CD14-positive monocyte (primary cell): ENCODE results near the gene COL27A1. TPM values are rescaled to one million over a fixed set of nuclear protein-coding genes. Genes with fewer than 3 reads are reported as not detected.

Source experiments
- DNase-seq, 3 donors: peaks; one replicate each; pipeline ENCODE4 v3.0.0-alpha.2; 2011 to 2022
- H2AFZ ChIP-seq: 2 replicates; pipeline ENCODE4 v1.6.0; 2012; ENCODE audit warnings: mild to moderate bottlenecking, low read depth, low read length, inconsistent platforms; ENCODE audit not compliant: insufficient read depth, poor library complexity, severe bottlenecking
- H3K27ac ChIP-seq, 2 donors: 1 replicate in 1 of 2; 2 replicates in 1 of 2; pipeline ENCODE4 v1.5.1; 2012 to 2013; ENCODE audit warnings: low read length in 2 of 2, control low read depth in 1 of 2, inconsistent platforms in 1 of 2, low read depth in 1 of 2, mild to moderate bottlenecking in 1 of 2
- H3K27me3 ChIP-seq, 2 donors: one replicate each; pipeline versions ENCODE4 v1.6.0 to v1.6.1; 2011 to 2013; ENCODE audit warnings: low read length in 2 of 2; ENCODE audit not compliant: control insufficient read depth in 2 of 2, insufficient read depth in 2 of 2
- H3K36me3 ChIP-seq, 2 donors: replicated peaks in 1 of 2; 1 replicate in 1 of 2; 2 replicates in 1 of 2; pipeline versions ENCODE4 v1.5.1 to v1.6.1; 2012 to 2013; ENCODE audit warnings: low read length in 2 of 2, control low read depth in 1 of 2, inconsistent platforms in 1 of 2, mild to moderate bottlenecking in 1 of 2; ENCODE audit not compliant: insufficient read depth in 2 of 2, control insufficient read depth in 1 of 2
- H3K4me1 ChIP-seq, 2 donors: 1 replicate in 1 of 2; 2 replicates in 1 of 2; pipeline versions ENCODE4 v1.5.1 to v1.6.1; 2012 to 2013; ENCODE audit warnings: low read length in 2 of 2, control low read depth in 1 of 2, inconsistent platforms in 1 of 2, mild to moderate bottlenecking in 1 of 2, moderate library complexity in 1 of 2; ENCODE audit not compliant: insufficient read depth in 2 of 2, control insufficient read depth in 1 of 2
- H3K4me2 ChIP-seq: replicated peaks from 2 replicates; pipeline ENCODE3; 2012; ENCODE audit warnings: low read length, moderate library complexity, mild to moderate bottlenecking; ENCODE audit not compliant: poor library complexity, severe bottlenecking; ENCODE audit errors: extremely low read depth
- H3K4me3 ChIP-seq, 3 experiments: fragments of 200-600 bp in 1 of 3; sonication (generic) in 1 of 3; replicated peaks in 1 of 3; 1 replicate in 2 of 3; 2 replicates in 1 of 3; pipeline ENCODE4 v1.5.1; 2011 to 2013; ENCODE audit warnings: low read length in 3 of 3, mild to moderate bottlenecking in 3 of 3, control low read depth in 2 of 3, low read depth in 2 of 3, inconsistent platforms in 1 of 3, moderate library complexity in 1 of 3
- H3K79me2 ChIP-seq: 2 replicates; pipeline ENCODE4 v1.6.0; 2012; ENCODE audit warnings: mild to moderate bottlenecking, control low read depth, inconsistent platforms, low read length, moderate library complexity; ENCODE audit not compliant: insufficient read depth
- H3K9ac ChIP-seq: 2 replicates; pipeline ENCODE4 v1.6.0; 2017; ENCODE audit warnings: low read length, mild to moderate bottlenecking; ENCODE audit not compliant: insufficient read depth, poor library complexity, severe bottlenecking
- H3K9me3 ChIP-seq, 2 donors: replicated peaks in 1 of 2; 1 replicate in 1 of 2; 2 replicates in 1 of 2; pipeline versions ENCODE4 v1.5.1 to v1.6.1; 2012 to 2013; ENCODE audit warnings: low read length in 2 of 2, control low read depth in 1 of 2; ENCODE audit not compliant: control insufficient read depth in 1 of 2, insufficient read depth in 1 of 2
- H4K20me1 ChIP-seq: 2 replicates; pipeline ENCODE4 v1.6.0; 2012; ENCODE audit warnings: mild to moderate bottlenecking, low read length, control low read depth, moderate library complexity; ENCODE audit not compliant: insufficient read depth
- H3K27ac Mint-ChIP-seq, 7 donors: one replicate each; pipeline ENCODE4 v1.8.0; 2020; ENCODE audit warnings: mild to moderate bottlenecking in 7 of 7, mixed read lengths in 7 of 7, moderate library complexity in 6 of 7, inconsistent platforms in 2 of 7
- H3K27me3 Mint-ChIP-seq, 3 donors: one replicate each; pipeline ENCODE4 v1.8.0; 2021 to 2022; ENCODE audit warnings: low read depth in 3 of 3, mild to moderate bottlenecking in 3 of 3, mixed read lengths in 3 of 3, moderate library complexity in 3 of 3, inconsistent platforms in 1 of 3
- H3K36me3 Mint-ChIP-seq, 2 donors: one replicate each; pipeline ENCODE4 v1.8.0; 2020; ENCODE audit warnings: mixed read lengths in 2 of 2, inconsistent platforms in 1 of 2, mild to moderate bottlenecking in 1 of 2
- H3K4me1 Mint-ChIP-seq: one replicate; pipeline ENCODE4 v1.8.0; 2020; ENCODE audit warnings: mild to moderate bottlenecking, mixed read lengths
- H3K4me3 Mint-ChIP-seq, 2 donors: one replicate each; pipeline ENCODE4 v1.8.0; 2020; ENCODE audit warnings: mild to moderate bottlenecking in 2 of 2, mixed read lengths in 2 of 2, moderate library complexity in 1 of 2
- H3K9me3 Mint-ChIP-seq, 7 donors: one replicate each; pipeline ENCODE4 v1.8.0; 2020 to 2022; ENCODE audit warnings: mixed read lengths in 7 of 7, mild to moderate bottlenecking in 6 of 7, moderate library complexity in 6 of 7, inconsistent platforms in 2 of 7
- WGBS: methylation state at CpG from one replicate; pipeline ENCODE4 v1.1.5; 2013; ENCODE audit warnings: missing lambda C conversion rate; ENCODE audit not compliant: insufficient coverage; 5-methylcytosine and 5-hydroxymethylcytosine counted together
- intact Hi-C, 2 donors: fragments of 100-400 bp; cut with micrococcal nuclease; formaldehyde crosslinking; loops; one replicate each; pipeline versions ENCODE4 v1.15.0 to v1.15.1; 2023
- polyA plus RNA-seq, 3 donors: library from polyadenylated mRNA; depleted of rRNA in 1 of 3; unstranded in 2 of 3; stranded (reverse) in 1 of 3; fragments of 300-500 nt in 2 of 3; fragments of >200 nt in 1 of 3; fragmentation: Illumina TruSeq in 2 of 3; gene quantifications; 1 replicate in 2 of 3; 2 replicates in 1 of 3; pipeline ENCODE4 v1.2.3, GENCODE V29; 2012 to 2021
- TF ChIP-seq, protein P1 (sequence below): fragments of 200-600 bp; IDR thresholded peaks from one replicate; pipeline ENCODE4 v1.8.0; 2022; ENCODE audit warnings: antibody characterized with exemption, mild to moderate bottlenecking

COL27A1 gene
- polyA plus RNA-seq, 3 donors, result 0.03 TPM; not detected in 2

DNA sequence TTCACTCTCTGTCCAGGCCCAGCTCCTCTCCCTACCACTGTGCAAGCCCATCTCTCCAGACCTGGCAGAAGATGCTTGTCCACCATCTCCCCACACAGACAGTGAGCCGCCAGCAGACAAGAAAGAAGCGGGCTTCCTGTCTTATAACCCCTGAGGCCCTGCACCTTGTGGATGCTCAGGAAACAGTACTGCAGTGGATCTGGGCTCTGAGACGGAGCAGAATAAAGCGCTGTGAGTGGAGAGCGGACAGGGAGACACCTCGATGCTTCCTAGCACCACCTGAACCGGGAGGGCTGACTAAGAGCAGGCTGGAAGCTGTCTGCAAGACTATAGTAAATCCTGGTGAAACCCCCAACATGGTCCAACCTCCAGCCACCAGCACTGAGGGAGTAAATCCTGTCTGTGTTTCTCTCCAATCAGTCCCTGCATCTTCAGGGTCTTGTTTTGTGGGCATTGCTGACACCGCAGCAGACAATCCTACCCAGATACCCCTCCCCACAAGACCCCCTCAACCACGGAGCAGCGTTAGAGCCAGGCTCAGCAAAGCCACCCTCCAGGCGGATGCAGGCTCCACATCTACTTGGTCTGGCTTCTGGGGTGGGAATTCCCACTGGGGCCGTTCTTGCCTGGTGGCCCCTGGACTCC lies 193.0 kb downstream of the COL27A1 start:
- Mint-ChIP-seq H3K4me3 (no peak overlapping the region), H3K4me1 (peaks cover 17% of the 10 kb centered on the region), H3K27ac (peak overlapping the region; percentile 72 to 91 (median 85)), H3K9me3 (no peaks in the 10 kb centered on the region), H3K27me3 (peaks cover 0 to 2% (median 0%) of the 10 kb centered on the region in 3 donors), H3K36me3 (peaks cover 89 to 99% of the 10 kb centered on the region in 2 donors)
- Histone ChIP-seq H3K4me1 (no peaks in the 10 kb centered on the region), H3K9me3 (no peaks in the 10 kb centered on the region), H3K27ac (peak overlapping the region in 1 of 2 donors; percentile 69), H3K36me3 (peaks cover 96 to 99% of the 10 kb centered on the region in 2 donors), H4K20me1 (peaks cover 94% of the 10 kb centered on the region), H3K4me3 (no peak overlapping the region), H3K9ac (no peak overlapping the region), H2AFZ (no peak overlapping the region), H3K4me2 (no peak overlapping the region), H3K79me2 (peaks cover 16% of the 10 kb centered on the region), H3K27me3 (no peaks in the 10 kb centered on the region)
- 84% methylated on average over 6 of the region's 12 CpGs for WGBS
- no peak for DNase-seq
- intact Hi-C loops, result loop anchor here (5.0 to 10.0 kb wide), 4 partner anchors 39 to 306 kb away; partner anchors contain the start of genes AKNA (in 1 of the 2) and TEX53 (in 1 of the 2)
- TF ChIP-seq, protein P1, sequence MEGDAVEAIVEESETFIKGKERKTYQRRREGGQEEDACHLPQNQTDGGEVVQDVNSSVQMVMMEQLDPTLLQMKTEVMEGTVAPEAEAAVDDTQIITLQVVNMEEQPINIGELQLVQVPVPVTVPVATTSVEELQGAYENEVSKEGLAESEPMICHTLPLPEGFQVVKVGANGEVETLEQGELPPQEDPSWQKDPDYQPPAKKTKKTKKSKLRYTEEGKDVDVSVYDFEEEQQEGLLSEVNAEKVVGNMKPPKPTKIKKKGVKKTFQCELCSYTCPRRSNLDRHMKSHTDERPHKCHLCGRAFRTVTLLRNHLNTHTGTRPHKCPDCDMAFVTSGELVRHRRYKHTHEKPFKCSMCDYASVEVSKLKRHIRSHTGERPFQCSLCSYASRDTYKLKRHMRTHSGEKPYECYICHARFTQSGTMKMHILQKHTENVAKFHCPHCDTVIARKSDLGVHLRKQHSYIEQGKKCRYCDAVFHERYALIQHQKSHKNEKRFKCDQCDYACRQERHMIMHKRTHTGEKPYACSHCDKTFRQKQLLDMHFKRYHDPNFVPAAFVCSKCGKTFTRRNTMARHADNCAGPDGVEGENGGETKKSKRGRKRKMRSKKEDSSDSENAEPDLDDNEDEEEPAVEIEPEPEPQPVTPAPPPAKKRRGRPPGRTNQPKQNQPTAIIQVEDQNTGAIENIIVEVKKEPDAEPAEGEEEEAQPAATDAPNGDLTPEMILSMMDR, result no peak

DNA sequence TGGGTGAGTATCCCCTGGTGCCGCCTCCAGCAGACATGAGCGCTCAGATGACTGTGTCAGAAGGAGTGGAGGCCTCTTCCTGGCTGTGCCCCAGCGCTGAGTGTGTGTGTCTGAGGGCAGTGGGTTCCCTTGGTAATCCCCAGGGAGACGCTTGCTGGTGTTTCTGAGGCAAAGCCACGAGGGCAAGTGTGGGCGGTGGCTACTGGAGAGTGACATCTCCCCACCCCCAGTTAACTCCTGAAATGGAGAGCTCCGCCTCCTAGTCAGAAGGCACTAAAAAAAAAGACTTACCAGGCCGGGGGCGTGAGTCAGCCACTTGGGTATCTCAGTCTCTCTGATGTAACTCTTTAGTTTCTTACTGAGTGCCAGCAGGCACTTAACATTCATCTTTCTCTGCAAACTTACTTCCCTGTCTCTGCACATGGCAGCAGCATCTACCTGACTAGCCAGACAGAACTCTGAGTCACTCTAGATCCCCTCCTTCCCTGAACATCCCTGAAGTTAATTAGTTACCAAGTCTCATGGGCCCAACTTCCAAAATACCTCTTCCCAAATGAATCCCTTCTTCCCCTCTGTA lies 193.7 kb downstream of the COL27A1 start:
- Histone ChIP-seq H3K4me3 (no peak overlapping the region), H3K36me3 (peaks cover 96 to 99% of the 10 kb centered on the region in 2 donors), H3K27me3 (no peaks in the 10 kb centered on the region), H3K4me2 (no peak overlapping the region), H3K9ac (no peak overlapping the region), H3K9me3 (no peaks in the 10 kb centered on the region), H2AFZ (no peak overlapping the region), H3K79me2 (peaks cover 16% of the 10 kb centered on the region), H4K20me1 (peaks cover 92% of the 10 kb centered on the region), H3K27ac (peak overlapping the region in 1 of 2 donors; percentile 69), H3K4me1 (no peaks in the 10 kb centered on the region)
- peak overlapping the region; percentile 72 to 91 (median 85) for H3K27ac Mint-ChIP-seq
- TF ChIP-seq, protein P1, result no peak
- H3K27me3 Mint-ChIP-seq, result peaks cover 0 to 2% (median 0%) of the 10 kb centered on the region in 3 donors
- peaks cover 17% of the 10 kb centered on the region for H3K4me1 Mint-ChIP-seq
- 27% methylated on average over 6 of the region's 9 CpGs for WGBS
- peaks cover 86 to 97% of the 10 kb centered on the region in 2 donors for H3K36me3 Mint-ChIP-seq
- DNase-seq, result peak; percentile 50 to 71 (median 64)
- H3K9me3 Mint-ChIP-seq, result no peaks in the 10 kb centered on the region
- intact Hi-C loops, result loop anchor here (5.0 to 10.0 kb wide), 4 partner anchors 38 to 306 kb away; partner anchors contain the start of genes AKNA (in 1 of the 2) and TEX53 (in 1 of the 2)
- no peak overlapping the region for H3K4me3 Mint-ChIP-seq
